ENCODE results near the gene FBXW8.

GRCh38 chr12:116943419-116944372 lies 32.9 kb downstream of the FBXW8 start:
- TF ChIP-seq ZNF830 (tag by site-specific recombination; IDR thresholded peaks at IDR 0.05; ENCODE audit: low read depth) (no peak), ATF2 (tag by site-specific recombination; IDR thresholded peaks at IDR 0.05; ENCODE audit: low read depth) (no peak), ZNF544 (tag by site-specific recombination; IDR thresholded peaks at IDR 0.05) (no peak), CTCF (tag by site-specific recombination; IDR thresholded peaks at IDR 0.05) (no peak), ZNF660 (tag by site-specific recombination; IDR thresholded peaks at IDR 0.05) (no peak), ZNF138 (tag by site-specific recombination; IDR thresholded peaks at IDR 0.05; ENCODE audit: borderline replicate concordance) (no peak), MZF1 (tag by site-specific recombination; IDR thresholded peaks at IDR 0.05; ENCODE audit: borderline replicate concordance) (peak; percentile 30; the same call in 1 of the 2 replicates), ZNF510 (tag by site-specific recombination; IDR thresholded peaks at IDR 0.05; ENCODE audit: insufficient replicate concordance) (no peak), PRDM2 (tag by site-specific recombination; IDR thresholded peaks at IDR 0.05; ENCODE audit: borderline replicate concordance) (no peak)
